ENCODE measurements around the gene PRR30. TPM values are rescaled to one million over a fixed set of nuclear protein-coding genes. Genes with fewer than 3 reads are reported as not detected.
"Not testable (repeated sequence)": the region's sequence is repeated elsewhere in the genome, so short reads cannot be mapped to it uniquely, and the experiment has no call there.

Gene PRR30
- total and polyA plus RNA-seq, 7 donors: not detected

DNA sequence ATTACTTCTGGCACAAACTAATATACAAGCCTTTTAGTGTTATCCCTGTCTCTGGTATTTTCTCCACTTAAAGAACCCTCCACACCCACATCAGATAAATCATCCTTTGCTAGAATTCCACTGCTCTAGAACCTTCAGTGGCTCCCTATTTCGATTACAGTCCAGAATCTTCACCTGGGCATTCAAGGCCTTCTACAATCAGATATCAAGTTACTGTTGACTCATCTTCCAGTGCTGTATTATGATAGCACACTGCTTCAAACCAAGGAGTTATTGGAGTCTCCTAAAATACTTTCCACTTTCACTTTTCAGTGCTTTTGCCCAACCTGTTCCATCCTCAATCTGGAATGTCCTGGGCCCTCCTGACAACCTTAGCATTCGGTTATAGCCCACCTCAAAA lies 23.7 kb downstream of the PRR30 start:
- Histone ChIP-seq H3K4me1 (no peaks in the 10 kb centered on the region), H3K27ac (no peak overlapping the region), H3K27me3 (ENCODE audit: insufficient read depth in 3 of 3, low read length in 2 of 3) (peaks cover 0 to 9% (median 0%) of the 10 kb centered on the region in 3 donors), H3K36me3 (ENCODE audit: insufficient read depth in 1 of 2, low read depth in 1 of 2) (no peaks in the 10 kb centered on the region), H3K9me3 (no peaks in the 10 kb centered on the region), H3K4me3 (no peak overlapping the region)
- ATAC-seq (no peak), DNase-seq (no peak)
- intact Hi-C loops (cut with DNase I): no loop called here
- WGBS, 3 donors: 62 to 75% (median 73%) methylated on average over 2 of the region's 2 CpGs
- TF ChIP-seq, protein P1, sequence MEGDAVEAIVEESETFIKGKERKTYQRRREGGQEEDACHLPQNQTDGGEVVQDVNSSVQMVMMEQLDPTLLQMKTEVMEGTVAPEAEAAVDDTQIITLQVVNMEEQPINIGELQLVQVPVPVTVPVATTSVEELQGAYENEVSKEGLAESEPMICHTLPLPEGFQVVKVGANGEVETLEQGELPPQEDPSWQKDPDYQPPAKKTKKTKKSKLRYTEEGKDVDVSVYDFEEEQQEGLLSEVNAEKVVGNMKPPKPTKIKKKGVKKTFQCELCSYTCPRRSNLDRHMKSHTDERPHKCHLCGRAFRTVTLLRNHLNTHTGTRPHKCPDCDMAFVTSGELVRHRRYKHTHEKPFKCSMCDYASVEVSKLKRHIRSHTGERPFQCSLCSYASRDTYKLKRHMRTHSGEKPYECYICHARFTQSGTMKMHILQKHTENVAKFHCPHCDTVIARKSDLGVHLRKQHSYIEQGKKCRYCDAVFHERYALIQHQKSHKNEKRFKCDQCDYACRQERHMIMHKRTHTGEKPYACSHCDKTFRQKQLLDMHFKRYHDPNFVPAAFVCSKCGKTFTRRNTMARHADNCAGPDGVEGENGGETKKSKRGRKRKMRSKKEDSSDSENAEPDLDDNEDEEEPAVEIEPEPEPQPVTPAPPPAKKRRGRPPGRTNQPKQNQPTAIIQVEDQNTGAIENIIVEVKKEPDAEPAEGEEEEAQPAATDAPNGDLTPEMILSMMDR (IDR thresholded peaks at IDR 0.05): no peak

DNA sequence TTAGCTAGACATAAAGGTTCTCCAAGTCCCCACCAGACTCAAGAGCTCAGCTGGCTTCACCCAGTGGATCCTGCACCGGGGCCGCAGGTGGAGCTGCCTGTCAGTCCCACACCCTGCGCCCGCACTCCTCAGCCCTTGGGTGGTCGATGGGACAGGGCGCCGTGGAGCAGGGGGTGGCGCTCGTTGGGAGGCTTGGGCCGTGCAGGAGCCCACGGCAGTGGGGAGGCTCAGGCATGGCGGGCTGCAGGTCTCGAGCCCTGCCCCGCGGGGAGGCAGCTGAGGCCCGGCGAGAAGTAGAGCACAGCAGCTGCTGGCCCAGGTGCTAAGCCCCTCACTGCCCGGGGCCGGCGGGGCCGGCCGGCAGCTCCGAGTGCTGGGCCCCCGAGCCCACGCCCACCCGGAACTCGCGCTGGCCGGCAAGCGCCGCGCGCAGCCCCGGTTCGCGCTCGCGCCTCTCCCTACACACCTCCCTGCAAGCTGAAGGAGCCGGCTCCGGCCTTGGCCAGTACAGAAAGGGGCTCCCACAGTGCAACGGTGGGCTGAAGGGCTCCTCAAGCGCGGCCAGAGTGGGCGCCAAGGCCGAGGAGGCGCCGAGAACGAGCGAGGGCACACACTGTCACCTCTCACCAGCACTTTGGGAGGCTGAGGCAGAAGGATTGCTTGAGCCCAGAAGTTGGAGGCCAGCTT lies 27.7 kb downstream of the PRR30 start:
- 91 to 92% (median 92%) methylated on average over 35 to 49 of the region's 49 CpGs for WGBS, 3 donors
- intact Hi-C loops (cut with DNase I): not testable (repeated sequence)

DNA sequence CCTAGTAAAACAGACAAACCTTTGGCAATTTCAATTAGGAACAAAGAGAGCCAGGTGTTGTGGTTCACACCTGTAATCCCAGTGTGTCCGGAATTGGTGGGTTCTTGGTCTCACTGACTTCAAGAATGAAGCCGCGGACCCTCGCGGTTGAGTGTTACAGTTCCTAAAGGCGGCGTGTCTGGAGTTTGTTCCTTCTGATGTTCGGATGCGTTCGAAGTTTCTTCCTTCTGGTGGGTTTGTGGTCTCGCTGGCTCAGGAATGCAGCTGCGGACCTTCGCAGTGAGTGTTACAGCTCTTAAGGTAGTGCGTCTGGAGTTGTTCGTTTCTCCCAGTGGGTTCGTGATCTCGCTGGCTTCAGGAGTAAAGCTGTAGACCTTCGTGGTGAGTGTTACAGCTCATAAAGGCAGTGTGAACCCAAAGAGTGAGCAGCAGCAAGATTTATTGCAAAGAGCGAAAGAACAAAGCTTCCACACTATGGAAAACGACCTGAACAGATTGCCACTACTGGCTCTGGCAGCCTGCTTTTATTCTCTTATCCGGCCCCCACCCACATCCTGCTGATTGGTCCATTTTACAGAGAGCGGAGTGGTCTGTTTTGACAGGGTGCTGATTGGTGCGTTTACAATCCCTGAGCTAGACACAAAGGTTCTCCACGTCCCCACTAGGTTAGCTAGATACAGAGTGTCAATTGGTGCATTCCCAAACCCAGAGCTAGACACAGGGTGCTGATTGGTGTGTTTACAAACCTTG lies 28.4 kb downstream of the PRR30 start:
- H3K4me1 ChIP-seq; intact Hi-C loops (cut with DNase I); ATAC-seq; H3K27me3 ChIP-seq (ENCODE audit: insufficient read depth in 3 of 3, low read length in 2 of 3); H3K4me3 ChIP-seq; H3K36me3 ChIP-seq (ENCODE audit: insufficient read depth in 1 of 2, low read depth in 1 of 2); H3K27ac ChIP-seq; H3K9me3 ChIP-seq: not testable (repeated sequence)
- DNase-seq: peak in 1 of 2 donors; percentile 11
- 75 to 79% (median 77%) methylated on average over 24 of the region's 24 CpGs for WGBS, 3 donors

More for the DNA sequence above, 27.7 kb downstream of the PRR30 start:
- H3K27me3 ChIP-seq (ENCODE audit: insufficient read depth in 3 of 3, low read length in 2 of 3); H3K36me3 ChIP-seq (ENCODE audit: insufficient read depth in 1 of 2, low read depth in 1 of 2); H3K4me3 ChIP-seq; H3K27ac ChIP-seq; H3K9me3 ChIP-seq; ATAC-seq; H3K4me1 ChIP-seq: not testable (repeated sequence)
- DNase-seq: peak in 1 of 2 donors; percentile 36

DNA sequence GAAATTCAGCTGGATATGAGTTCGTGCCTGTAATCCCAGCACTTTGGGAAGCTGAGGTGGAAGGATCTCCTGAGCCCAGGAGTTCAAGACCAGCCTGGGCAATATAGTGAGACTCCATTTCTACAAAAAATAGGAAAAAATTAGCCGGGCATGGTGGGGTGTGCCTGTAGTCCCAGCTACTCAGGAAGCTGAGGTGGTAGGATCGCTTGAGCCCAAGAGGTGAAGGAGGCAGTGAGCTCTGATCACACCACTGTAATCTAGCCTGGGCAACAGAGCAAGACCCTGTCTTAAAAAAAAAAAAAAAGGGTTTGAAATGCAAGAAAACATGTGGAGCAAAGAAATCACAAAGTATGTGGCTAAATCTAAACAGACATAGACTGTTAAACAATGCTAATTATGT lies 30.1 kb downstream of the PRR30 start:
- H3K27me3 ChIP-seq (ENCODE audit: insufficient read depth in 3 of 3, low read length in 2 of 3): no peaks in the 10 kb centered on the region
- WGBS, 3 donors: 82 to 88% (median 87%) methylated on average over 3 of the region's 3 CpGs
- H3K36me3 ChIP-seq (ENCODE audit: insufficient read depth in 1 of 2, low read depth in 1 of 2): no peaks in the 10 kb centered on the region
- TF ChIP-seq, protein P1 (IDR thresholded peaks at IDR 0.05): no peak
- intact Hi-C loops (cut with DNase I): no loop called here
- no peaks in the 10 kb centered on the region for H3K4me1 ChIP-seq
- ATAC-seq: no peak
- H3K27ac ChIP-seq: no peak overlapping the region
- H3K4me3 ChIP-seq: no peak overlapping the region
- H3K9me3 ChIP-seq: no peaks in the 10 kb centered on the region
- no peak for DNase-seq

DNA sequence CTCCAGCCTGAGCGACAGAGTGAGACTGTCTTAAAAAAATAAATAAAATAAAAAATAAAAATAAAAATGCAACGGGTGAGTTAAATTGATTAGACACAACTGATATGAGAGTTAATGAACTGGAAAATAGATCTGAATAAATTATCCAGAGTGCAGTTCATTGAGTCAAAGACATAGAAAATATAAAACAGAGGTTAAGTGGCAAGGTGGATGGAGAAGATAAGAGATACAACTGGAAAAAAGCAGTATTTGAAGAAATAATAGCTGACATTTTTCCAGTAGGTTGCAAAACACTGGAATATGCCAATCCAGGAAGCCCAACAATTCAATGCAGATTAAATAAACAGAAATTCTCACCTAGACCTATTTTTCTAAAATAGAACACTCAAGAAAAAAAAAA lies 31.0 kb downstream of the PRR30 start:
- intact Hi-C loops (cut with DNase I): no loop called here
- H3K4me1 ChIP-seq: no peaks in the 10 kb centered on the region
- ATAC-seq: no peak
- no peak overlapping the region for H3K4me3 ChIP-seq
- DNase-seq: no peak
- no peaks in the 10 kb centered on the region for H3K9me3 ChIP-seq
- WGBS, 3 donors: 64 to 81% (median 70%) methylated on average over 2 of the region's 2 CpGs
- TF ChIP-seq, protein P1 (IDR thresholded peaks at IDR 0.05): no peak
- H3K27me3 ChIP-seq (ENCODE audit: insufficient read depth in 3 of 3, low read length in 2 of 3): no peaks in the 10 kb centered on the region
- H3K27ac ChIP-seq: no peak overlapping the region
- no peaks in the 10 kb centered on the region for H3K36me3 ChIP-seq (ENCODE audit: insufficient read depth in 1 of 2, low read depth in 1 of 2)

Data from psoas muscle (tissue), 8 donors.